Breast epithelium (tissue), 3 donors: ENCODE data around the gene ELOVL2.

Experiments
- POLR2A ChIP-seq: fragments of 450-650 bp; IDR thresholded peaks from one replicate; pipeline ENCODE4 v1.6.1; 2016; ENCODE audit warnings: antibody characterized with exemption, mild to moderate bottlenecking, moderate library complexity
- TF ChIP-seq, protein P1 (sequence below), 3 donors: fragments of 450-650 bp; IDR thresholded peaks; one replicate each; pipeline ENCODE4 v1.5.1; 2016 to 2017; ENCODE audit warnings: antibody characterized with exemption in 3 of 3, mild to moderate bottlenecking in 3 of 3, moderate library complexity in 3 of 3

- TF ChIP-seq, protein P1, sequence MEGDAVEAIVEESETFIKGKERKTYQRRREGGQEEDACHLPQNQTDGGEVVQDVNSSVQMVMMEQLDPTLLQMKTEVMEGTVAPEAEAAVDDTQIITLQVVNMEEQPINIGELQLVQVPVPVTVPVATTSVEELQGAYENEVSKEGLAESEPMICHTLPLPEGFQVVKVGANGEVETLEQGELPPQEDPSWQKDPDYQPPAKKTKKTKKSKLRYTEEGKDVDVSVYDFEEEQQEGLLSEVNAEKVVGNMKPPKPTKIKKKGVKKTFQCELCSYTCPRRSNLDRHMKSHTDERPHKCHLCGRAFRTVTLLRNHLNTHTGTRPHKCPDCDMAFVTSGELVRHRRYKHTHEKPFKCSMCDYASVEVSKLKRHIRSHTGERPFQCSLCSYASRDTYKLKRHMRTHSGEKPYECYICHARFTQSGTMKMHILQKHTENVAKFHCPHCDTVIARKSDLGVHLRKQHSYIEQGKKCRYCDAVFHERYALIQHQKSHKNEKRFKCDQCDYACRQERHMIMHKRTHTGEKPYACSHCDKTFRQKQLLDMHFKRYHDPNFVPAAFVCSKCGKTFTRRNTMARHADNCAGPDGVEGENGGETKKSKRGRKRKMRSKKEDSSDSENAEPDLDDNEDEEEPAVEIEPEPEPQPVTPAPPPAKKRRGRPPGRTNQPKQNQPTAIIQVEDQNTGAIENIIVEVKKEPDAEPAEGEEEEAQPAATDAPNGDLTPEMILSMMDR (IDR thresholded peaks at IDR 0.05) = no peak
- no peak for TF ChIP-seq POLR2A
Measured at GRCh38 chr6:11036977-11037430, 7.1 kb downstream of the ELOVL2 start.
